Prostate gland (tissue), 2 donors: ENCODE results near the gene NOS1AP.

Experiments
- CTCF ChIP-seq, 4 experiments: fragments of 200-600 bp in 2 of 4; fragments of 450-650 bp in 2 of 4; sonication (generic) in 2 of 4; IDR thresholded peaks; 1 replicate in 3 of 4; 2 replicates in 1 of 4; pipeline ENCODE4 v1.5.1; 2016 to 2019; ENCODE audit warnings: antibody characterized with exemption in 4 of 4, mild to moderate bottlenecking in 2 of 4, moderate library complexity in 2 of 4
- POLR2A ChIP-seq: fragments of 450-650 bp; IDR thresholded peaks from one replicate; pipeline ENCODE4 v1.6.1; 2016; ENCODE audit warnings: antibody characterized with exemption, mild to moderate bottlenecking
- POLR2AphosphoS5 ChIP-seq: sonication (generic); formaldehyde crosslinking; IDR thresholded peaks from one replicate; pipeline ENCODE4 v1.6.1; 2017; ENCODE audit warnings: antibody characterized with exemption

- TF ChIP-seq POLR2A, result no peak
- TF ChIP-seq CTCF (IDR thresholded peaks at IDR 0.05), result no peak
- TF ChIP-seq POLR2AphosphoS5, result no peak
Observed at GRCh38 chr1:162214202-162214601, 144.7 kb downstream of the NOS1AP start.
